Measurements from ENCODE around the gene GPSM1. TPM values are rescaled to one million over a fixed set of nuclear protein-coding genes. Genes with fewer than 3 reads are reported as not detected.

The GPSM1 gene
- total RNA-seq, 1 donor from 2014 or later: 6.2 TPM

- peaks cover 14% of the 10 kb centered on the region for H3K4me1 Mint-ChIP-seq
- peaks cover 3% of the 10 kb centered on the region for H3K36me3 ChIP-seq
These were observed 74.0 kb downstream of the GPSM1 start for GRCh38 chr9:136401173-136401922.

GRCh38 chr9:136402067-136402466, 74.7 kb downstream of the GPSM1 start:
- H2AFZ ChIP-seq (replicated peaks): no peak overlapping the region
- no peak for DNase-seq (ENCODE audit: low spot score)
- H3K4me1 ChIP-seq: no peaks in the 10 kb centered on the region
- Mint-ChIP-seq H3K27ac (no peak overlapping the region), H3K9me3 (no peaks in the 10 kb centered on the region), H3K36me3 (peaks cover 16% of the 10 kb centered on the region), H3K4me3 (no peak overlapping the region), H3K27me3 (ENCODE audit: insufficient read depth, low read depth) (peaks cover 10% of the 10 kb centered on the region), H3K4me1 (peaks cover 14% of the 10 kb centered on the region)
- no peaks in the 10 kb centered on the region for H3K27me3 ChIP-seq
- no peak overlapping the region for H3K4me3 ChIP-seq
- H3K4me2 ChIP-seq: no peak overlapping the region
- H3K9me3 ChIP-seq (ENCODE audit: low read depth): no peaks in the 10 kb centered on the region
- no peak overlapping the region for H3K27ac ChIP-seq
- H3K9ac ChIP-seq: no peak overlapping the region
- H3F3A ChIP-seq (ENCODE audit: low read depth): peaks cover 18% of the 10 kb centered on the region
- TF ChIP-seq EZH2 (IDR thresholded peaks at IDR 0.05): no peak
- no peak for TF ChIP-seq EZH2phosphoT487 (IDR thresholded peaks at IDR 0.05)
- no peak for TF ChIP-seq CTCF (IDR thresholded peaks at IDR 0.05)
- H3K79me2 ChIP-seq (ENCODE audit: low read depth): peaks cover 24% of the 10 kb centered on the region
- peaks cover 17% of the 10 kb centered on the region for H4K20me1 ChIP-seq (ENCODE audit: low read depth)
- peaks cover 3% of the 10 kb centered on the region for H3K36me3 ChIP-seq

More at GRCh38 chr9:136401173-136401922, 74.0 kb downstream of the GPSM1 start:
- Mint-ChIP-seq H3K9me3 (no peaks in the 10 kb centered on the region), H3K4me3 (peak overlapping the region; percentile 50), H3K27ac (no peak overlapping the region), H3K36me3 (peaks cover 20% of the 10 kb centered on the region), H3K27me3 (ENCODE audit: insufficient read depth, low read depth) (peaks cover 7% of the 10 kb centered on the region)
- Histone ChIP-seq H4K20me1 (ENCODE audit: low read depth) (peaks cover 20% of the 10 kb centered on the region), H2AFZ (replicated peaks) (no peak overlapping the region), H3K4me3 (no peak overlapping the region), H3K4me2 (no peak overlapping the region), H3K9me3 (ENCODE audit: low read depth) (no peaks in the 10 kb centered on the region), H3K27ac (no peak overlapping the region), H3K9ac (no peak overlapping the region), H3K79me2 (ENCODE audit: low read depth) (peaks cover 24% of the 10 kb centered on the region), H3K4me1 (no peaks in the 10 kb centered on the region), H3F3A (ENCODE audit: low read depth) (peaks cover 18% of the 10 kb centered on the region), H3K27me3 (no peaks in the 10 kb centered on the region)
- TF ChIP-seq CTCF (IDR thresholded peaks at IDR 0.05) (no peak), EZH2 (IDR thresholded peaks at IDR 0.05) (no peak), EZH2phosphoT487 (IDR thresholded peaks at IDR 0.05) (no peak)
- no peak for DNase-seq (ENCODE audit: low spot score)

GRCh38 chr9:136403538-136403914, 76.2 kb downstream of the GPSM1 start:
- H3K27me3 Mint-ChIP-seq (ENCODE audit: insufficient read depth, low read depth): peaks cover 16% of the 10 kb centered on the region
- H3K27ac Mint-ChIP-seq: no peak overlapping the region
- H3K36me3 Mint-ChIP-seq: peaks cover 18% of the 10 kb centered on the region
- Histone ChIP-seq H3K27me3 (no peaks in the 10 kb centered on the region), H3K79me2 (ENCODE audit: low read depth) (peaks cover 16% of the 10 kb centered on the region), H4K20me1 (ENCODE audit: low read depth) (peaks cover 13% of the 10 kb centered on the region), H3K4me2 (no peak overlapping the region), H3K4me3 (no peak overlapping the region), H3K9me3 (ENCODE audit: low read depth) (no peaks in the 10 kb centered on the region), H2AFZ (replicated peaks) (no peak overlapping the region), H3K36me3 (peaks cover 3% of the 10 kb centered on the region), H3K9ac (no peak overlapping the region), H3K27ac (no peak overlapping the region), H3K4me1 (no peaks in the 10 kb centered on the region), H3F3A (ENCODE audit: low read depth) (peaks cover 18% of the 10 kb centered on the region)
- peaks cover 14% of the 10 kb centered on the region for H3K4me1 Mint-ChIP-seq
- no peak overlapping the region for H3K4me3 Mint-ChIP-seq
- no peak for DNase-seq (ENCODE audit: low spot score)
- TF ChIP-seq CTCF (IDR thresholded peaks at IDR 0.05): no peak
- no peak for TF ChIP-seq EZH2 (IDR thresholded peaks at IDR 0.05)
- TF ChIP-seq EZH2phosphoT487 (IDR thresholded peaks at IDR 0.05): no peak
- H3K9me3 Mint-ChIP-seq: no peaks in the 10 kb centered on the region
